Stimulated activated naive CD4-positive, alpha-beta T cell (primary cell): ENCODE data around the gene SSUH2.

Experiments
- DNase-seq, 6 experiments: peaks; one replicate each; lab custom pipeline; 2025; lab: John Stamatoyannopoulos, UW

SSUH2 gene

DNA sequence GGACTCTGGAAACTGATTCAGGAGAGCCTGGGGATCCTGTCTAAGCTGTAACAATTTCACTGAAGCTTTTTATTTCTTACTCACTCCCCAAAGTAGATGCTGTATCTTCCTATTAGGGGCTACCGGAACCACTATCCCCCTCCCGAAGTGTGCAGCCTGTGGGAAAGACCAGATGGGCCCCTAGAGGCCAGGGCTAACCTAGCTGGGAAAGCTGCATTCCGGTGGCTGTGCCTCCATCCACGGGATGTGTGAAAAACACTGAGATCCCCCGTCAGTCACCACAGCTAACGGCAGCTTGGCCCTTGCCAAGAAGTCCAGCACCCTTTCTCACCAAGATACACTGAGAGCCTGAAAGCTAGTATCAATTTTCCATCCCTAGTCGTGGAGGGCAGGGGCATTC is 3.1 kb downstream of the SSUH2 start:
- no peak for DNase-seq

DNA sequence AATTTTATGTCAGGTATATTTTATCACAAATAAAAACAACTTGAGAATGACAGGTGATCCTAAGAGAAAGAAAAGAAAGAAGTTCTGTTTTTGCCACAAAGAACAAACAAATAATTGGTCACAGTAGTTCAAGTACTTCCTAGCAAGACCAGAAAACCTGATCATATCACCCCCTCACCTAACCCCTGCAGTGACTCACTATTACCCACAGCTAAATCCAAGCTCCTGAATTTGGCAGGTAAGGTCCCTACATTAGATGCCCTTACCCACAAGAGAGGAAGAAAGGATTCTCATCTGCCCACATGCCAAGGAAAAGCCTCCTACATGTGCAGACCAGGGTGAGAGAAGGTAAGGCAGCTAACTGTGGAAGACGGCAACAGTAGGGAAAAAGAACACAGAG is 4.4 kb downstream of the SSUH2 start:
- DNase-seq = no peak

DNA sequence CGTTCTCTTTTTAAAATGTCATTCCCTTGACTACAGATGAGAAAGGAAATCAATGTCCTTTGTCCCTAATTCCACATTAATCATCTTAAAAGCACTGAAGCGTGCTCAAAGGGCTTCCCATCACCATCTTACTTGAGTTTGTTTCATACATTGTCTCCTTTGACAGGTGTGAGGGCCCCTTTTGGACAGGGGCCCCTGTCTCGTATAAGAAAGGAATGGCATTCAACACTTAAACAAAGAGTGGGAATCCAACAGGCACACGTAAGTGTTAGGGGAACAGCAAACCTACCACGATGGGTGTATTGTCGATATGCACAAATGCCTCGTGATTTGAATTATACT is 5.0 kb downstream of the SSUH2 start:
- no peak for DNase-seq

DNA sequence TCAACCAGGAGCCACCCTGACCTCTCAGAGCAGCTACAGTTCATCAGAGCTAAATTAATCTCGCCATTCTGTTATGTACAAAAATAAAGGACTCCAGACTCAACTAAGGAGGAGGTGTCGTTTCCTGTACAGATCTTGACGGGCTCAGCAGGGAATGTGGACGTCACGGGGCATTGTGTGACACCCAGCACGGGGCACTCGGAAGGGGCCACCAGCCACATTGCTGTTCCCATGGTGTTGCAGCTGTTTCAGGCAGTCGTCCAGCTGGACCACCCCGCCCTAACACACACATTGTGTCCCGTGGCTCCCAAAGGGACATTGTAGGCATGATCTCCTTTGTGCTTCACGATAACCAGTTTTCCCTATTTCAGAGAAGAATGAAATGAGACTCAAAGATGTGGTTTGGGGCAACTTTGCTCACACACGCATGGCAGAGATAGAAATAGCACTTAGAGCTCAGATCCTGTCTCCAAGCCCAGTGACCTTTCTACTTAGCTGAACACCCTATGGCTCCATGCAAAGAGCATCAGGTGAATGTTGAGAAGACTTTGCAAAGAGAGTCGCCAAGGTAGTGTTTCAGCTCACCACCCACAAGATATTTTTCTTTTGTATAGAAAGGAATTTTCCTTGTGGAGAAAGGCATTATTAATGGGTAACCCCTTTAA is 5.5 kb downstream of the SSUH2 start:
- DNase-seq = no peak

GRCh38 chr3:8637348-8637747 is 7.2 kb downstream of the SSUH2 start:
- no peak for DNase-seq

- no peak for DNase-seq
Observed at GRCh38 chr3:8635631-8636030, 9.0 kb downstream of the SSUH2 start.

- no peak for DNase-seq
Observed at GRCh38 chr3:8635125-8635524, 9.5 kb downstream of the SSUH2 start.

DNA sequence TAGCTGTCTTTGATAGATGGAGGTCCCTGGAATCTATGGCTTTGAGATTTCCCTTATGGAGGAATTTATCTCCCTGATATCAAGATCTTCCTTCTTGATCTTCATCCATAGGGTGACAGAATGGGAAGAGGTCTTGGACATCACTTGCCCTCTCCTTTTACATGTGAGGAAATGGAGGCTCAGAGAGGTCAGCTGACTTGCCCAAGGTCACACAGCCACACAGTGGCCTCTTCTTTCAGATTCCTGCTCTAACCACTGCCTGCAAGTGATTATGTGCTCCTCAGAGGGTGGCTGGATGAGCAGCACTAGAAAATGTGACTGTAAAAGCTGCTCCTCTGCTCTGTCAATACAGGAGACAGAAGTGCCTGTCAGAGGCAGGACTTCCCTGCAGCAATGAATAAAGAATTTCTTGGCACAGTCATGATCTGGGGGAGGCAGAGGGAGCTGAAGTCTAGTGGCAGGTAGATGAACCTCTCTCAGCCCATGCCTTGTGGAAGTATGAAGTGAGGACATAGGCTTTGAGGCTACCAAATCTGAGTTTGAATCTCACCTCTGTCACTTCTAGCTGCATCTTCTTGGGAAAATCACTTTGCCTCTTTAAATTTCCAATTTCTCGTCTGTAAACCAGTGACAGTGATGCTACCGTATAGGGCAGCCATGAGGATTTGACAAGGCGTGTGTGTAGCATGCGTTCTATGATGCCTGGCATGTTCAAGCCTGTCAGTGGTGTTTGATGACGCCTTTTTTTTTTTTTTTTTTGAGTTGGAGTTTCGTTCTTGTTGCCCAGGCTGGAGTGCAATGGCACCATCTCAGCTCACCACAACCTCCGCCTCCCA is 12.0 kb downstream of the SSUH2 start:
- DNase-seq = no peak

DNA sequence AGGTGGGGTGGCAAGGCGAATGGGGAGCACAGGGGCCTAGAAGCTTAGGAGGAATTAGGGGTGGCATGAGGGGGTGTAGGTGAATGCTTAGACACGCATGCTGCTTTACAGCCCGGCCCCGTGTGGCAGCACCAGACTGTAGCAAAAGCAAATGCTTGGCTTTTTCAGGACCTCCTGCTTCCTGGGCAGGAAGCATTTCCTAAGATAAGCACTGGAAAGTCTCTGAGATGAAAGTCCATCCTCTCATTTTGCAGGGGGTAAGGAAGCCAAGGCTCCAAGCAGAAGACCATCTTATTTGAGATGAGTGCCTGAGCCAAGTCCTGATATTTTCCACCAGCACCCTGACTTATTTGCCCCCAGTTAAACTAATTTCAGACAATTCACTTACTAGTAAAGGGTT is 12.9 kb downstream of the SSUH2 start:
- no peak for DNase-seq

- DNase-seq = no peak
Observed at GRCh38 chr3:8629151-8630021, 15.2 kb downstream of the SSUH2 start.

DNA sequence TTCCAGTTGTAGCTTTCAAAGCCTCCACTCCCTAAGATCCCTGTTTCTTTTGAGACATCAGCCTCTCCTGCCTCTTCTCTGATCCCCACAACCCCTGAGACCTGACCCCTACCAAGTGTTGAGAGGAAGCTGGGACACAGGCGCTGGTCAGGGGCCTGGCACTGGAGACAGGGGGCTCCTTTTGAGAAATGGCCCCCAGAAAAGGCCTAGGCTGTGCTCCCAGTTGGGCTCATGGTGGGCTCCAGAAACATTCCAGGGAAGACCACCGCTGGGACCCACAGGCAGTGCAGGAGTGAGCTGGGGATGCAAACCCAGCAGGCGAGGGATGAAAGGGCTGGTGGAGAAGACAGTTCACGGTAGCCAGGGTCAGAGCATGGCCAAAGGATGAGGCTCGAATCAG is 16.6 kb downstream of the SSUH2 start:
- DNase-seq = no peak

- DNase-seq = no peak
Observed at GRCh38 chr3:8627201-8627940, 17.2 kb downstream of the SSUH2 start.

GRCh38 chr3:8625991-8626390 is 18.6 kb downstream of the SSUH2 start:
- no peak for DNase-seq

- DNase-seq = no peak
Observed at GRCh38 chr3:8624612-8625011, 20.0 kb downstream of the SSUH2 start.

GRCh38 chr3:8623741-8624140 is 20.9 kb downstream of the SSUH2 start:
- no peak for DNase-seq

DNA sequence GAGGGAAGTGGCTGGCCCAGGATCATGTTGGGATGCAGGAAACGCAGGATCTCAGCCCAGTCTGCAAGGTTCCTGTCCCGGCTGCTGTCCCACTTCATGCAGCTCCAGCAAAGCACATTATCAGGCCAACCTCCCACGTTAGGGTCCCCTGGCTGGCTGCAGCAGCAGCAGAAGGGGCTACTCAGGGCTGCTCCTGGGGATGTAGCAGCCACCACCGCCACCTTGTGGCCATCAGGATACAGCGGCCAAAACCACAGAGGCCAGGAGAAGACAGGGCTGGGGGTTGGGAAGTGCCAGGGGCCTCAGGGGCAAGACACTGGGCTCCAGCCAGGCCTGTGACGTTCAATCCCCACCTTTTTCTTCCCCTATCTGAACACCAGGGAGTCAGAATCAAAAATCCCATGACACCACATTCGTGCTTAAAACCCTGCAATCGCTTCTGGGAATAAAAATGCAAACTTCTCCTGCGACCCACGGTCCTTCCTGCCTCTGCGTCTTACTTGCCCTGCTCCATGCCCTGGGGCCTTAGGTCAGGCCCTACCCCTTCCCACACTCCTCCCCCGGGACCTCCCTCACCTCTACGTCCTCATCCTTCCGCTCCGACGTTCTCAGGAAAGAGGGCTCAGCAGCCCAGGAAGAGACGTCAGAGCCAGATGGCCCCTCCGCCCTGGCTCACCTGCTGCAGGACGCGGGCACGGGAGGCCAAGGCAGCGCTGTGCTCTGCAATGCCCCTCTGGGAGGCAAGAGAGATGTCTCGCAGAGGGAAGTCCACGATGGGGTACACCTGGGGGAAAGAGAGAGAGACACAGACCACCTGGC is 21.5 kb downstream of the SSUH2 start:
- DNase-seq = no peak

GRCh38 chr3:8621872-8622271 is 22.7 kb downstream of the SSUH2 start:
- DNase-seq = no peak

DNA sequence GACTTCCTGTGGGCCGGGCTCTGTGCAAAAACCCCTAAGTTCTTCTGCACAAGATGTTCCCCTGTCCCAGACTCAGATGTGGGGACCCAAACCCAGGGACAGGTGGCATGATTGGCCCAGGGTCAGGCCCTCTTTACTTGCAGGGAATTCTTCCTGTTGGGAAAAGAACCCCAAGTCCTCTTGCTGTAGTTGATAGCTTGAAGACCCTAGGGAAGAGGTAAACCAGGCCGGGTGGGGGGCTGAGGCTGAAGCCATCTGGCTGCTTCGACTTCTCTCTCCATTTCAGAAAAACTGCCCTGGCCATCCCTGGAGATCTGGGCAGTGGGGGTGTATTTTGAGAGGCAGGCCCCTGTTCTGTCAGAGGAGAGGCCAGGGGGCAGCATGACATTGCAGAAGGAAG is 23.5 kb downstream of the SSUH2 start:
- DNase-seq = no peak

DNA sequence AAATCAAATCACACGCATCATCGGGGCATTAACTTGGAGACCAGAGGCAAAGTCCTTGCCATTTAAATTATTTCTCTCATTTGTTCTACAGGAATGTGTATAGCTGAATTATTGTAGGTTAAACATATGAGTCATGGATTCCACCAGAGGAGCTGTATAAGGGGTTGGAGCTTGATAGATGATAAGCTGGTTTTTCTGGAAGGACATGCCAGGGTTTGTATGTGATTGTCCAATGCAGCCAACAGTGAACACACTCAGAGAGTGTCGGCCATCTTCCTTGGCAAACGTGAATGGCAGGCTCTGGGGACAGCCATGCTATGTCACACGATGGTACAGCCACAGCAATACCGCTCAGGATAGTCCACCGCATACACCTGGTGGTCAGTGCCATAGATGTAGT is 25.1 kb downstream of the SSUH2 start:
- no peak for DNase-seq

GRCh38 chr3:8618950-8619349 is 25.6 kb downstream of the SSUH2 start:
- no peak for DNase-seq

DNA sequence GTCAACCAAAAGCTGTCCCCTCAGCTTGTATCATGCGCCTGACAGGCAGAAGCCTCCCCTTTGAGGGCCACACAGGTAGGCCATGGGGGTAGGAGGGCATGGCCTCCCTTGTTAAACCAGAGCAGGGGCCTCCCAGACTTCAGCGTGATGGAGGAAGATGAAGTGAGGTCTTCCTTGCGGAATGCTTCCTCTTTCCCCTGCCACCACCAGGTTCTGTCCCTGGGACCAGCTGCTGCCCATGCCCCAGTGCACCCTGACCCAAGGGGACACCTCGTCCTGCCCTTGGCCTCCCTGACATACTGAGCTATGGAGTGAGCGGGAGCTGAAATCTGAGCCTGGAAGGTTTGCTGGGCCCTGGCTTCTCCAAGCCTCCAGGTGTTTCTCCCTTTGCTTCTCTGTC is 26.7 kb downstream of the SSUH2 start:
- DNase-seq = no peak
